ENCODE results near the gene FIBP.

- TF ChIP-seq CEBPB (IDR thresholded peaks at IDR 0.05; ENCODE audit: low read depth, low read length) (no peak), CTCF (conservative IDR thresholded peaks at IDR 0.05; ENCODE audit: low read depth, low read length) (no peak)
Measured at GRCh38 chr11:65859095-65859811, 29.0 kb downstream of the FIBP start.
